ENCODE results near the gene NXNL1.
A peak's percentile ranks its signal among the peaks of the same experiment; 100 is the strongest.
"Not testable (repeated sequence)": the region's sequence is repeated elsewhere in the genome, so short reads cannot be mapped to it uniquely, and the experiment has no call there.

The NXNL1 gene

GRCh38 chr19:17500447-17501198 lies 39.9 kb upstream of the NXNL1 start:
- TF ChIP-seq CTCF (IDR thresholded peaks at IDR 0.05; ENCODE audit: low read length, missing control alignments), result no peak

GRCh38 chr19:17499648-17500446 lies 39.1 kb upstream of the NXNL1 start:
- TF ChIP-seq CTCF (IDR thresholded peaks at IDR 0.05; ENCODE audit: low read length, missing control alignments), result no peak
- peak; percentile 84 for DNase-seq (ENCODE audit: low read depth)
- no peak overlapping the region for H3K4me3 ChIP-seq (replicated peaks; ENCODE audit: low read depth, low read length)

More at GRCh38 chr19:17500447-17501198, 39.9 kb upstream of the NXNL1 start:
- H3K4me3 ChIP-seq (replicated peaks; ENCODE audit: low read depth, low read length), result no peak overlapping the region
- no peak for DNase-seq (ENCODE audit: low read depth)

GRCh38 chr19:17499025-17499424 lies 38.3 kb upstream of the NXNL1 start:
- not testable (repeated sequence) for DNase-seq (ENCODE audit: low read depth)

GRCh38 chr19:17497149-17497798 lies 36.5 kb upstream of the NXNL1 start:
- TF ChIP-seq CTCF (IDR thresholded peaks at IDR 0.05; ENCODE audit: low read length, missing control alignments), result no peak
- DNase-seq (ENCODE audit: low read depth), result no peak

More at GRCh38 chr19:17499025-17499424, 38.3 kb upstream of the NXNL1 start:
- not testable (repeated sequence) for H3K4me3 ChIP-seq (replicated peaks; ENCODE audit: low read depth, low read length)

GRCh38 chr19:17496337-17496997 lies 35.7 kb upstream of the NXNL1 start:
- peak; percentile 74 for DNase-seq (ENCODE audit: low read depth)
- TF ChIP-seq CTCF (IDR thresholded peaks at IDR 0.05; ENCODE audit: low read length, missing control alignments), result peak; percentile 83
- H3K4me3 ChIP-seq (replicated peaks; ENCODE audit: low read depth, low read length), result no peak overlapping the region

More at GRCh38 chr19:17497149-17497798, 36.5 kb upstream of the NXNL1 start:
- H3K4me3 ChIP-seq (replicated peaks; ENCODE audit: low read depth, low read length), result no peak overlapping the region

GRCh38 chr19:17495639-17496296 lies 35.0 kb upstream of the NXNL1 start:
- no peak for DNase-seq (ENCODE audit: low read depth)
- TF ChIP-seq CTCF (IDR thresholded peaks at IDR 0.05; ENCODE audit: low read length, missing control alignments), result no peak
- H3K4me3 ChIP-seq (replicated peaks; ENCODE audit: low read depth, low read length), result no peak overlapping the region

Data from fibroblast of pulmonary artery (primary cell).